GM12878 (cell line): ENCODE data around the gene FGD6. TPM values are rescaled to one million over a fixed set of nuclear protein-coding genes. Genes with fewer than 3 reads are reported as not detected.

Experiments
- ATAC-seq: fragments of 200-7000 bp; cut with Tn5 transposase; 3 replicates; pipeline ENCODE4 v1.9.1; 2020; ENCODE audit warnings: mild to moderate bottlenecking, moderate library complexity
- BruUV-seq: library from RNA; stranded (reverse); fragments of 400-500 nt; replicated peaks from 2 replicates; lab custom pipeline; 2021; lab: Mats Ljungman, UMichigan
- CTCF ChIA-PET: fragments of 300-600 bp; sonication (Branson Sonifier 250); formaldehyde crosslinking; extraction: SDS; loops from one replicate; lab custom pipeline; 2021; ENCODE audit warnings: inconsistent platforms; lab: Yijun Ruan, JAX
- POLR2A ChIA-PET: fragments of 350-600 bp; formaldehyde crosslinking; extraction: SDS; loops from one replicate; lab custom pipeline; 2021; ENCODE audit warnings: inconsistent platforms; lab: Charles Lee
- RAD21 ChIA-PET: fragments of 300-600 bp; sonication (Branson Sonifier 250); formaldehyde crosslinking; loops from one replicate; lab custom pipeline; 2023; ENCODE audit warnings: antibody characterized with exemption; ENCODE audit not compliant: unreplicated experiment; lab: Charles Lee
- SMC1A ChIA-PET: fragments of 300-600 bp; sonication (Branson Sonifier 250); formaldehyde crosslinking; loops from one replicate; lab custom pipeline; 2023; ENCODE audit not compliant: unreplicated experiment, uncharacterized antibody; lab: Charles Lee
- DNase-seq: peaks from one replicate; pipeline ENCODE4 v3.0.0-alpha.2; 2011; ENCODE audit warnings: low read depth, low spot score
- FAIRE-seq: peaks from 3 replicates; lab custom pipeline; 2011; peaks lifted over from hg19 to GRCh38; lab: Jason Lieb, UNC
- H2AFZ ChIP-seq: 2 replicates; pipeline ENCODE4 v1.6.0; 2011; ENCODE audit warnings: low read depth, low read length, control low read depth; ENCODE audit not compliant: control insufficient read depth
- H3K27ac ChIP-seq: 2 replicates; pipeline ENCODE4 v1.5.1; 2011; ENCODE audit warnings: control low read depth; ENCODE audit not compliant: control insufficient read depth, insufficient read depth
- H3K27me3 ChIP-seq, 2 experiments: replicated peaks in 1 of 2; 2 replicates each; pipeline versions ENCODE4 v1.6.0 to v1.6.1; 2011; ENCODE audit warnings: low read length in 1 of 2; ENCODE audit not compliant: control insufficient read depth in 2 of 2, insufficient read depth in 2 of 2
- H3K36me3 ChIP-seq, 2 experiments: 2 replicates each; pipeline ENCODE4 v1.5.1; 2011; ENCODE audit warnings: low read length in 1 of 2; ENCODE audit not compliant: control insufficient read depth in 2 of 2, insufficient read depth in 2 of 2
- H3K4me1 ChIP-seq: 2 replicates; pipeline ENCODE4 v1.6.1; 2011; ENCODE audit warnings: mild to moderate bottlenecking, low read length, moderate library complexity, mixed read lengths; ENCODE audit not compliant: control insufficient read depth, insufficient read depth
- H3K4me2 ChIP-seq: 2 replicates; pipeline ENCODE4 v1.6.0; 2011; ENCODE audit warnings: control low read depth; ENCODE audit not compliant: control insufficient read depth, insufficient read depth
- H3K4me3 ChIP-seq: fragments of 200-600 bp; sonication (generic); 2 replicates; pipeline ENCODE4 v1.5.1; 2016
- H3K79me2 ChIP-seq: 2 replicates; pipeline ENCODE4 v1.6.0; 2011; ENCODE audit warnings: low read length; ENCODE audit not compliant: control insufficient read depth, insufficient read depth
- H3K9ac ChIP-seq: 2 replicates; pipeline ENCODE4 v1.8.0; 2011; ENCODE audit warnings: low read length, control low read depth, mixed read lengths; ENCODE audit not compliant: control insufficient read depth, insufficient read depth
- H3K9me3 ChIP-seq: replicated peaks from 3 replicates; pipeline ENCODE4 v1.5.1; 2011; ENCODE audit warnings: mild to moderate bottlenecking, low read length; ENCODE audit not compliant: control insufficient read depth, insufficient read depth
- H4K20me1 ChIP-seq: 2 replicates; pipeline ENCODE4 v1.6.0; 2011; ENCODE audit not compliant: control insufficient read depth, insufficient read depth
- DPF2 ChIP-seq: fragments of 450-650 bp; IDR thresholded peaks from 2 replicates; pipeline ENCODE4 v1.6.1; 2017; ENCODE audit warnings: mild to moderate bottlenecking
- EP300 ChIP-seq, 2 experiments: fragments of 150-350 bp in 1 of 2; IDR thresholded peaks; 2 replicates each; pipeline ENCODE4 v1.6.1; 2011 to 2012; ENCODE audit warnings: low read depth in 2 of 2, low read length in 2 of 2, borderline replicate concordance in 1 of 2, improper control_type of control experiment in 1 of 2, inconsistent platforms in 1 of 2; ENCODE audit not compliant: control insufficient read depth in 1 of 2
- FOS ChIP-seq: IDR thresholded peaks from 3 replicates; pipeline ENCODE4 v1.6.1; 2011; ENCODE audit warnings: borderline replicate concordance; ENCODE audit not compliant: insufficient read length; ENCODE audit errors: extremely low read depth
- IKZF2 ChIP-seq, 2 experiments: fragments of 450-650 bp; IDR thresholded peaks; 2 replicates each; pipeline ENCODE4 v1.6.1; 2017; ENCODE audit warnings: mild to moderate bottlenecking in 2 of 2, moderate library complexity in 2 of 2
- NFXL1 ChIP-seq: fragments of 450-650 bp; IDR thresholded peaks from 2 replicates; pipeline ENCODE4 v1.6.1; 2017; ENCODE audit warnings: antibody characterized with exemption, mild to moderate bottlenecking, borderline replicate concordance
- NR2F1 ChIP-seq: fragments of 450-650 bp; conservative IDR thresholded peaks from 2 replicates; pipeline ENCODE4 v1.6.1; 2017; ENCODE audit warnings: mild to moderate bottlenecking
- SMAD5 ChIP-seq: IDR thresholded peaks from 2 replicates; pipeline ENCODE4 v1.6.1; 2016; ENCODE audit warnings: antibody characterized with exemption, low read depth
- TCF7 ChIP-seq: IDR thresholded peaks from 2 replicates; pipeline ENCODE4 v1.6.1; 2014; ENCODE audit warnings: antibody characterized with exemption, borderline replicate concordance
- YBX1 ChIP-seq: fragments of 450-650 bp; IDR thresholded peaks from 2 replicates; pipeline ENCODE4 v1.6.1; 2016; ENCODE audit warnings: antibody characterized with exemption
- ZNF384 ChIP-seq: IDR thresholded peaks from 2 replicates; pipeline ENCODE4 v1.6.1; 2012; ENCODE audit warnings: low read depth, mild to moderate bottlenecking, low read length, improper control_type of control experiment, borderline replicate concordance
- ZZZ3 ChIP-seq: IDR thresholded peaks from 2 replicates; pipeline ENCODE4 v1.6.1; 2011; ENCODE audit warnings: low read depth; ENCODE audit not compliant: control insufficient read depth, insufficient read length
- WGBS: methylation state at CpG from one replicate; pipeline ENCODE4 v1.1.6; 2016; ENCODE audit warnings: low lambda C conversion rate; ENCODE audit not compliant: insufficient replicate concordance, insufficient coverage; ENCODE audit errors: missing lambda C conversion rate; 5-methylcytosine and 5-hydroxymethylcytosine counted together
- in situ Hi-C: fragments of 300-500 bp; cut with MboI; formaldehyde crosslinking; loops from 9 replicates; pipeline ENCODE4 v1.14.3; 2018; ENCODE audit warnings: mixed read lengths
- intact Hi-C: fragments of 100-400 bp; cut with micrococcal nuclease; formaldehyde crosslinking; loops from one replicate; pipeline ENCODE4 v1.14.2; 2022; ENCODE audit not compliant: unreplicated experiment
- polyA plus RNA-seq, 11 experiments: library from polyadenylated mRNA; depleted of rRNA in 4 of 11; unstranded in 6 of 11; stranded (reverse) in 5 of 11; fragments of >200 nt; fragmentation: Nextera tagmentation in 4 of 11; fragmentation: Illumina TruSeq in 1 of 11; extraction: Ambion mirVana in 4 of 11; extraction: Trizol in 1 of 11; gene quantifications; 1 replicate in 1 of 11; 2 replicates in 10 of 11; pipeline versions ENCODE4 v1.2.1 to v1.2.3, GENCODE V29; 2011 to 2016; ENCODE audit warnings: inconsistent platforms in 2 of 11, missing spikeins in 2 of 11, low read depth in 1 of 11
- total RNA-seq, 4 experiments: library from RNA; depleted of rRNA in 3 of 4; stranded (reverse); fragments of >200 nt in 3 of 4; fragmentation: Illumina TruSeq in 1 of 4; extraction: Trizol in 1 of 4; gene quantifications; 2 replicates each; pipeline versions ENCODE4 v1.2.1 to v1.2.3, GENCODE V29; 2013 to 2021
- TF ChIP-seq, protein P1 (sequence below): fragments of 450-650 bp; IDR thresholded peaks from 2 replicates; pipeline ENCODE4 v1.6.1; 2017; ENCODE audit warnings: mild to moderate bottlenecking, moderate library complexity
- TF ChIP-seq, protein P2 (sequence below): IDR thresholded peaks from 2 replicates; pipeline ENCODE4 v1.6.1; 2011; ENCODE audit warnings: low read depth, mild to moderate bottlenecking, low read length, moderate library complexity, borderline replicate concordance; ENCODE audit errors: extremely low read depth

Gene FGD6
- total and polyA plus RNA-seq, 10 of the 15 experiments (the other 5 are each of a cell fraction or from before 2014, with no cell fraction given), result 2.4 to 15.5 (median 8.9) TPM

- no peak for TF ChIP-seq EP300 (IDR thresholded peaks at IDR 0.05; ENCODE audit: borderline replicate concordance in 1 of 2, control insufficient read depth in 1 of 2, low read depth in 2 of 2, low read length in 2 of 2)
- TF ChIP-seq NFXL1, result no peak
- no peak for TF ChIP-seq DPF2
- TF ChIP-seq, protein P1, sequence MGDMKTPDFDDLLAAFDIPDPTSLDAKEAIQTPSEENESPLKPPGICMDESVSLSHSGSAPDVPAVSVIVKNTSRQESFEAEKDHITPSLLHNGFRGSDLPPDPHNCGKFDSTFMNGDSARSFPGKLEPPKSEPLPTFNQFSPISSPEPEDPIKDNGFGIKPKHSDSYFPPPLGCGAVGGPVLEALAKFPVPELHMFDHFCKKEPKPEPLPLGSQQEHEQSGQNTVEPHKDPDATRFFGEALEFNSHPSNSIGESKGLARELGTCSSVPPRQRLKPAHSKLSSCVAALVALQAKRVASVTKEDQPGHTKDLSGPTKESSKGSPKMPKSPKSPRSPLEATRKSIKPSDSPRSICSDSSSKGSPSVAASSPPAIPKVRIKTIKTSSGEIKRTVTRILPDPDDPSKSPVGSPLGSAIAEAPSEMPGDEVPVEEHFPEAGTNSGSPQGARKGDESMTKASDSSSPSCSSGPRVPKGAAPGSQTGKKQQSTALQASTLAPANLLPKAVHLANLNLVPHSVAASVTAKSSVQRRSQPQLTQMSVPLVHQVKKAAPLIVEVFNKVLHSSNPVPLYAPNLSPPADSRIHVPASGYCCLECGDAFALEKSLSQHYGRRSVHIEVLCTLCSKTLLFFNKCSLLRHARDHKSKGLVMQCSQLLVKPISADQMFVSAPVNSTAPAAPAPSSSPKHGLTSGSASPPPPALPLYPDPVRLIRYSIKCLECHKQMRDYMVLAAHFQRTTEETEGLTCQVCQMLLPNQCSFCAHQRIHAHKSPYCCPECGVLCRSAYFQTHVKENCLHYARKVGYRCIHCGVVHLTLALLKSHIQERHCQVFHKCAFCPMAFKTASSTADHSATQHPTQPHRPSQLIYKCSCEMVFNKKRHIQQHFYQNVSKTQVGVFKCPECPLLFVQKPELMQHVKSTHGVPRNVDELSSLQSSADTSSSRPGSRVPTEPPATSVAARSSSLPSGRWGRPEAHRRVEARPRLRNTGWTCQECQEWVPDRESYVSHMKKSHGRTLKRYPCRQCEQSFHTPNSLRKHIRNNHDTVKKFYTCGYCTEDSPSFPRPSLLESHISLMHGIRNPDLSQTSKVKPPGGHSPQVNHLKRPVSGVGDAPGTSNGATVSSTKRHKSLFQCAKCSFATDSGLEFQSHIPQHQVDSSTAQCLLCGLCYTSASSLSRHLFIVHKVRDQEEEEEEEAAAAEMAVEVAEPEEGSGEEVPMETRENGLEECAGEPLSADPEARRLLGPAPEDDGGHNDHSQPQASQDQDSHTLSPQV, result no peak
- TF ChIP-seq NR2F1, result no peak
- no peak for TF ChIP-seq IKZF2 (IDR thresholded peaks at IDR 0.05)
- no peak for TF ChIP-seq ZNF384
These were observed 65.9 kb downstream of the FGD6 start (continued) for GRCh38 chr12:95151406-95151805.

DNA sequence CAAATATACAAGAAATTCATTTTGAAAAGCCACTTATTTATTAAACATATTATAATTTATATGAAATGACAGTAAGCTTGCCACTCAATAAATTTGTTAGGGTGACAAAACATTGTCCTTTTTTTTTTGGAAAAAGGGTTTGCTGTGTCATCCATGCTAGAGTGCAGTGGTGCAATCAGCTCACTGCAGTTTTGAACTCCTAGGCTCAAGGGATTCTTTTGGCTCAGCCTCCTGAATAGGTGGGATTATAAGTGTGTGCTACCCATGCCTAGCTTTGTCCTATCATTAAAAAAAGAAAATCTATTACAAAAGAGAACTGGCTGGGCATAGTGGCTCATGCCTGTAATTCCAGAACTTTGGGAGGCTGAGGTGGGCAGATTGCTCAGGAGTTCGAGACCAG lies 66.8 kb downstream of the FGD6 start:
- no TSS peak for BruUV-seq
- no peak for FAIRE-seq

More for the DNA sequence above, 66.8 kb downstream of the FGD6 start:
- no peak overlapping the region for H3K27ac ChIP-seq
- ChIA-PET POLR2A (no interaction called here), SMC1A (interaction anchor here (1.0 kb wide), 1 partner anchor 13 kb away, joined by 3 read pairs; no protein-coding TSS in a partner anchor), RAD21 (no interaction called here), CTCF (interaction anchor here (0.9 to 1.1 kb wide), 2 partner anchors 9 to 127 kb away, joined by 3 to 7 read pairs; no protein-coding TSS in a partner anchor)
- no peaks in the 10 kb centered on the region for H3K79me2 ChIP-seq
- H3K4me2 ChIP-seq, result no peak overlapping the region
- H3K4me1 ChIP-seq, result no peaks in the 10 kb centered on the region
- H2AFZ ChIP-seq, result no peak overlapping the region
- 95% methylated on average over 1 of the region's 1 CpG for WGBS
- H4K20me1 ChIP-seq, result no peaks in the 10 kb centered on the region
- ATAC-seq (no peak), DNase-seq (no peak)
- H3K36me3 ChIP-seq, result no peaks in the 10 kb centered on the region
- no peaks in the 10 kb centered on the region for H3K9me3 ChIP-seq
- H3K4me3 ChIP-seq, result no peak overlapping the region
- no peak overlapping the region for H3K9ac ChIP-seq
- in situ Hi-C loops, result no loop called here
- TF ChIP-seq NR2F1 (no peak), YBX1 (no peak), ZZZ3 (no peak), FOS (no peak), TCF7 (no peak), SMAD5 (no peak)
- TF ChIP-seq, protein P2, sequence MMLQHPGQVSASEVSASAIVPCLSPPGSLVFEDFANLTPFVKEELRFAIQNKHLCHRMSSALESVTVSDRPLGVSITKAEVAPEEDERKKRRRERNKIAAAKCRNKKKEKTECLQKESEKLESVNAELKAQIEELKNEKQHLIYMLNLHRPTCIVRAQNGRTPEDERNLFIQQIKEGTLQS, result no peak
- TF ChIP-seq, protein P1, result no peak
- TF ChIP-seq, all 136 proteins: peak for 0
- intact Hi-C loops, result no loop called here
- no peaks in the 10 kb centered on the region for H3K27me3 ChIP-seq
